Nephron (organoid): ENCODE measurements around the gene SNCA.

Experiments
- H3K27ac Mint-ChIP-seq, 3 experiments: 2 replicates each; pipeline ENCODE4 v1.8.0; 2020; ENCODE audit warnings: mixed read lengths in 3 of 3, mild to moderate bottlenecking in 2 of 3, moderate library complexity in 1 of 3
- H3K27me3 Mint-ChIP-seq: 2 replicates; pipeline ENCODE4 v1.8.0; 2021; ENCODE audit warnings: low read depth, mild to moderate bottlenecking, moderate library complexity, mixed read lengths
- H3K36me3 Mint-ChIP-seq: 2 replicates; pipeline ENCODE4 v1.8.0; 2020; ENCODE audit warnings: low read depth, mixed read lengths
- H3K4me1 Mint-ChIP-seq: 2 replicates; pipeline ENCODE4 v1.8.0; 2020; ENCODE audit warnings: mixed read lengths
- H3K4me3 Mint-ChIP-seq, 3 experiments: 2 replicates each; pipeline ENCODE4 v1.8.0; 2020; ENCODE audit warnings: mild to moderate bottlenecking in 3 of 3, mixed read lengths in 3 of 3, moderate library complexity in 2 of 3
- H3K9me3 Mint-ChIP-seq: 2 replicates; pipeline ENCODE4 v1.8.0; 2020; ENCODE audit warnings: mixed read lengths
- CTCF ChIP-seq, 3 experiments: fragments of 200-600 bp; sonication (generic); IDR thresholded peaks; one replicate each; pipeline ENCODE4 v1.5.0; 2021; ENCODE audit warnings: antibody characterized with exemption in 3 of 3; ENCODE audit not compliant: unreplicated experiment in 3 of 3

SNCA gene

GRCh38 chr4:89759426-89759825, 77.5 kb downstream of the SNCA start:
- no peak overlapping the region for H3K4me3 Mint-ChIP-seq
- H3K36me3 Mint-ChIP-seq = no peaks in the 10 kb centered on the region
- TF ChIP-seq CTCF (IDR thresholded peaks at IDR 0.05; ENCODE audit: unreplicated experiment in 3 of 3) = no peak
- no peaks in the 10 kb centered on the region for H3K9me3 Mint-ChIP-seq
- no peak overlapping the region for H3K27ac Mint-ChIP-seq
- H3K4me1 Mint-ChIP-seq = peaks cover 40% of the 10 kb centered on the region
- no peaks in the 10 kb centered on the region for H3K27me3 Mint-ChIP-seq

- no peak overlapping the region for H3K4me3 Mint-ChIP-seq
- TF ChIP-seq CTCF (IDR thresholded peaks at IDR 0.05; ENCODE audit: unreplicated experiment in 3 of 3) = no peak
- H3K4me1 Mint-ChIP-seq = peaks cover 40% of the 10 kb centered on the region
- no peaks in the 10 kb centered on the region for H3K36me3 Mint-ChIP-seq
- peak overlapping the region; percentile 14 to 44 (median 41) for H3K27ac Mint-ChIP-seq
- H3K27me3 Mint-ChIP-seq = no peaks in the 10 kb centered on the region
- no peaks in the 10 kb centered on the region for H3K9me3 Mint-ChIP-seq
Observed at GRCh38 chr4:89757154-89757719, 79.7 kb downstream of the SNCA start.

GRCh38 chr4:89755220-89755619, 81.7 kb downstream of the SNCA start:
- Mint-ChIP-seq H3K4me3 (no peak overlapping the region), H3K27ac (no peak overlapping the region), H3K36me3 (no peaks in the 10 kb centered on the region), H3K4me1 (peaks cover 40% of the 10 kb centered on the region), H3K27me3 (no peaks in the 10 kb centered on the region), H3K9me3 (no peaks in the 10 kb centered on the region)
- peak in 1 of 3 experiments; percentile 9 for TF ChIP-seq CTCF (IDR thresholded peaks at IDR 0.05; ENCODE audit: unreplicated experiment in 3 of 3)

- Mint-ChIP-seq H3K9me3 (no peaks in the 10 kb centered on the region), H3K27ac (no peak overlapping the region), H3K27me3 (no peaks in the 10 kb centered on the region), H3K4me1 (peaks cover 40% of the 10 kb centered on the region), H3K36me3 (no peaks in the 10 kb centered on the region), H3K4me3 (no peak overlapping the region)
- no peak for TF ChIP-seq CTCF (IDR thresholded peaks at IDR 0.05; ENCODE audit: unreplicated experiment in 3 of 3)
Observed at GRCh38 chr4:89754531-89754930, 82.4 kb downstream of the SNCA start.

- Mint-ChIP-seq H3K27ac (peak overlapping the region; percentile 72 to 83 (median 74)), H3K36me3 (no peaks in the 10 kb centered on the region), H3K9me3 (no peaks in the 10 kb centered on the region), H3K4me1 (peaks cover 40% of the 10 kb centered on the region), H3K4me3 (peak overlapping the region in 2 of 3 experiments; percentile 16 to 17), H3K27me3 (no peaks in the 10 kb centered on the region)
- TF ChIP-seq CTCF (IDR thresholded peaks at IDR 0.05; ENCODE audit: unreplicated experiment in 3 of 3) = no peak
Observed at GRCh38 chr4:89753601-89754066, 83.3 kb downstream of the SNCA start.

GRCh38 chr4:89752932-89753598, 83.9 kb downstream of the SNCA start:
- H3K27ac Mint-ChIP-seq = peak overlapping the region; percentile 72 to 83 (median 74)

More at GRCh38 chr4:89752932-89753598, 83.9 kb downstream of the SNCA start:
- peak overlapping the region in 2 of 3 experiments; percentile 1 to 3 for H3K4me3 Mint-ChIP-seq
- H3K9me3 Mint-ChIP-seq = no peaks in the 10 kb centered on the region
- TF ChIP-seq CTCF (IDR thresholded peaks at IDR 0.05; ENCODE audit: unreplicated experiment in 3 of 3) = no peak
- no peaks in the 10 kb centered on the region for H3K36me3 Mint-ChIP-seq
- H3K4me1 Mint-ChIP-seq = peaks cover 40% of the 10 kb centered on the region
- H3K27me3 Mint-ChIP-seq = no peaks in the 10 kb centered on the region
